K562 (cell line): ENCODE results near the gene CYP26A1. TPM values are rescaled to one million over a fixed set of nuclear protein-coding genes. Genes with fewer than 3 reads are reported as not detected.

ENCODE experiments used
- ATAC-seq: fragments of 200-7000 bp; cut with Tn5 transposase; 3 replicates; pipeline ENCODE4 v1.9.1; 2020; ENCODE audit warnings: moderate library complexity
- BruUV-seq: library from RNA; stranded (reverse); fragments of 400-500 nt; replicated peaks from 2 replicates; lab custom pipeline; 2021; lab: Mats Ljungman, UMichigan
- CTCF ChIA-PET: fragments of 300-600 bp; formaldehyde crosslinking; extraction: SDS; loops from one replicate; lab custom pipeline; 2021; ENCODE audit warnings: low intra/inter-chr PET ratio; lab: Yijun Ruan, JAX
- POLR2A ChIA-PET: fragments of 300-600, 350-650 bp; sonication (Branson Sonifier 250); formaldehyde crosslinking; extraction: SDS; loops from one replicate; lab custom pipeline; 2021; ENCODE audit warnings: antibody characterized with exemption, inconsistent platforms; lab: Yijun Ruan, JAX
- DNase-seq, 4 experiments: peaks; one replicate each; pipeline versions ENCODE4 v3.0.0 to v3.0.0-alpha.2; 2011 to 2018; ENCODE audit warnings: low spot score in 3 of 4, mixed read lengths in 3 of 4; ENCODE audit errors: extremely low read depth in 1 of 4
- FAIRE-seq: peaks from 2 replicates; lab custom pipeline; 2011; peaks lifted over from hg19 to GRCh38; lab: Jason Lieb, UNC
- H2AFZ ChIP-seq: 2 replicates; pipeline ENCODE4 v1.6.0; 2011; ENCODE audit warnings: low read depth, low read length, control low read depth, inconsistent platforms
- H3K27ac ChIP-seq: fragments of 200-600 bp; 3 replicates; pipeline ENCODE4 v1.8.0; 2011; ENCODE audit warnings: low read depth, mild to moderate bottlenecking, control low read depth, inconsistent platforms, low read length, moderate library complexity, mixed read lengths; ENCODE audit errors: extremely low read depth
- H3K27me3 ChIP-seq, 2 experiments: fragments of 300-600 bp in 1 of 2; 2 replicates in 1 of 2; 3 replicates in 1 of 2; pipeline versions ENCODE4 v1.6.0 to v1.8.0; 2011; ENCODE audit warnings: inconsistent platforms in 2 of 2, low read length in 2 of 2, mild to moderate bottlenecking in 1 of 2, mixed read lengths in 1 of 2, moderate library complexity in 1 of 2; ENCODE audit not compliant: control insufficient read depth in 2 of 2, insufficient read depth in 2 of 2
- H3K36me3 ChIP-seq: fragments of 300-600 bp; 3 replicates; pipeline ENCODE4 v1.8.0; 2011; ENCODE audit warnings: mild to moderate bottlenecking, low read length, inconsistent platforms; ENCODE audit not compliant: control insufficient read depth, insufficient read depth
- H3K4me1 ChIP-seq, 2 experiments: fragments of 200-600 bp in 1 of 2; replicated peaks in 1 of 2; 2 replicates in 1 of 2; 3 replicates in 1 of 2; pipeline versions ENCODE4 v1.5.1 to v1.8.0; 2011; ENCODE audit warnings: inconsistent platforms in 2 of 2, low read length in 2 of 2, mild to moderate bottlenecking in 1 of 2, mixed read lengths in 1 of 2, moderate library complexity in 1 of 2; ENCODE audit not compliant: control insufficient read depth in 2 of 2, insufficient read depth in 2 of 2
- H3K4me2 ChIP-seq: 2 replicates; pipeline ENCODE4 v1.6.1; 2011; ENCODE audit warnings: low read length, control low read depth, inconsistent platforms, mixed read lengths; ENCODE audit not compliant: insufficient read depth
- H3K4me3 ChIP-seq: fragments of 200-600 bp; sonication (generic), shearing (Covaris generic); 2 replicates; pipeline ENCODE4 v1.5.1; 2016; ENCODE audit warnings: control low read depth, inconsistent platforms
- H3K79me2 ChIP-seq: fragments of 200-600 bp; 3 replicates; pipeline ENCODE4 v1.8.0; 2011; ENCODE audit warnings: low read length, inconsistent platforms; ENCODE audit not compliant: control insufficient read depth, insufficient read depth
- H3K9ac ChIP-seq, 2 experiments: 2 replicates each; pipeline versions ENCODE4 v1.6.0 to v1.6.1; 2011; ENCODE audit warnings: low read depth in 2 of 2, low read length in 2 of 2, control low read depth in 1 of 2, inconsistent platforms in 1 of 2, mild to moderate bottlenecking in 1 of 2, mixed read lengths in 1 of 2; ENCODE audit not compliant: insufficient read depth in 1 of 2
- H3K9me1 ChIP-seq: one replicate; pipeline ENCODE4 v1.6.0; 2011; ENCODE audit warnings: inconsistent platforms, mild to moderate bottlenecking, low read length, moderate library complexity; ENCODE audit not compliant: control insufficient read depth, insufficient read depth
- H3K9me3 ChIP-seq: replicated peaks from 2 replicates; pipeline ENCODE4 v1.5.1; 2011; ENCODE audit warnings: low read depth, low read length, inconsistent platforms; ENCODE audit not compliant: control insufficient read depth, insufficient read depth
- H4K20me1 ChIP-seq: replicated peaks from 2 replicates; pipeline ENCODE4 v1.6.1; 2011; ENCODE audit warnings: low read length, inconsistent platforms, mixed read lengths; ENCODE audit not compliant: control insufficient read depth, insufficient read depth
- CBFB ChIP-seq: sonication (generic); formaldehyde crosslinking; IDR thresholded peaks from 2 replicates; pipeline ENCODE4 v1.4.0; 2020; ENCODE audit warnings: mild to moderate bottlenecking, missing genetic modification reagents
- HOXB6 ChIP-seq: fragments of 250-450 bp; sonication (Bioruptor Pico); IDR thresholded peaks from 2 replicates; pipeline ENCODE4 v1.5.1; 2022; ENCODE audit warnings: mild to moderate bottlenecking, borderline replicate concordance
- MEF2A ChIP-seq: IDR thresholded peaks from 2 replicates; pipeline ENCODE4 v1.6.1; 2011; ENCODE audit warnings: low read depth, mild to moderate bottlenecking, low read length, moderate library complexity; ENCODE audit not compliant: control insufficient read depth
- NCOR1 ChIP-seq: fragments of 450-650 bp; IDR thresholded peaks from 2 replicates; pipeline ENCODE4 v1.6.1; 2016; ENCODE audit warnings: mild to moderate bottlenecking, moderate library complexity
- POLR2G ChIP-seq: fragments of 200-400 bp; formaldehyde crosslinking; IDR thresholded peaks from 2 replicates; pipeline ENCODE4 v1.6.1; 2017; ENCODE audit warnings: low read depth, mild to moderate bottlenecking, antibody characterized with exemption, low read length, moderate library complexity
- PPARD ChIP-seq: fragments of 250-450 bp; sonication (Bioruptor Pico); IDR thresholded peaks from 2 replicates; pipeline ENCODE4 v1.8.0; 2022; ENCODE audit warnings: inconsistent platforms, mild to moderate bottlenecking, moderate library complexity
- PYGO2 ChIP-seq: fragments of 450-650 bp; IDR thresholded peaks from 2 replicates; pipeline ENCODE4 v1.6.1; 2016; ENCODE audit warnings: mild to moderate bottlenecking, missing genetic modification characterization, moderate library complexity, missing compliant biosample characterization
- RBM25 ChIP-seq: fragments of 200-400 bp; formaldehyde crosslinking; IDR thresholded peaks from 2 replicates; pipeline ENCODE4 v1.6.1; 2018; ENCODE audit warnings: low read length, low read depth, moderate library complexity; ENCODE audit not compliant: severe bottlenecking
- SPI1 ChIP-seq: IDR thresholded peaks from 2 replicates; pipeline ENCODE4 v1.6.1; 2011; ENCODE audit warnings: low read depth, low read length, control low read depth, borderline replicate concordance
- SRSF9 ChIP-seq: fragments of 200-400 bp; formaldehyde crosslinking; IDR thresholded peaks from 2 replicates; pipeline ENCODE4 v1.6.1; 2017; ENCODE audit warnings: low read depth, low read length, borderline replicate concordance
- USF1 ChIP-seq: sonication (generic); formaldehyde crosslinking; IDR thresholded peaks from 2 replicates; pipeline ENCODE4 v1.9.0; 2022; ENCODE audit warnings: mild to moderate bottlenecking, missing genetic modification reagents
- ZBTB33 ChIP-seq: sonication (generic); formaldehyde crosslinking; IDR thresholded peaks from 2 replicates; pipeline ENCODE4 v1.8.1; 2023; ENCODE audit warnings: mild to moderate bottlenecking, missing genetic modification reagents
- ZNF165 ChIP-seq: fragments of 250-450 bp; sonication (Bioruptor Pico); IDR thresholded peaks from 2 replicates; pipeline ENCODE4 v1.4.0; 2020; ENCODE audit warnings: borderline replicate concordance
- ZNF174 ChIP-seq: fragments of 250-450 bp; sonication (Bioruptor Pico); IDR thresholded peaks from 2 replicates; pipeline ENCODE4 v1.4.0; 2020; ENCODE audit warnings: mild to moderate bottlenecking
- ZNF224 ChIP-seq: sonication (generic); formaldehyde crosslinking; IDR thresholded peaks from 2 replicates; pipeline ENCODE4 v1.8.0; 2022; ENCODE audit warnings: mild to moderate bottlenecking, missing genetic modification reagents
- ZNF41 ChIP-seq: fragments of 250-450 bp; sonication (Bioruptor Pico); conservative IDR thresholded peaks from 2 replicates; pipeline ENCODE4 v1.4.0; 2020; ENCODE audit warnings: mild to moderate bottlenecking
- WGBS: fragments of 100-300 bp; shearing (Covaris generic); methylation state at CpG from one replicate; pipeline ENCODE4 v1.1.6; 2016; ENCODE audit warnings: low coverage, mixed read lengths; ENCODE audit not compliant: insufficient coverage; ENCODE audit errors: missing lambda C conversion rate; 5-methylcytosine and 5-hydroxymethylcytosine counted together
- in situ Hi-C: fragments of 300-500 bp; cut with MboI; formaldehyde crosslinking; loops from 4 replicates; pipeline ENCODE4 v1.15.0; 2018; ENCODE audit warnings: inconsistent platforms, mixed read lengths
- intact Hi-C: fragments of 100-400 bp; cut with micrococcal nuclease; formaldehyde crosslinking; loops from 2 replicates; pipeline ENCODE4 v1.14.2; 2022
- polyA plus RNA-seq, 8 experiments: library from polyadenylated mRNA; depleted of rRNA in 4 of 8; stranded (reverse) in 5 of 8; unstranded in 3 of 8; fragments of >200 nt; fragmentation: Nextera tagmentation in 2 of 8; fragmentation: Illumina TruSeq in 1 of 8; extraction: Ambion mirVana in 2 of 8; extraction: Trizol in 1 of 8; gene quantifications; 2 replicates each; pipeline versions ENCODE4 v1.2.1 to v1.2.3, GENCODE V29; 2011 to 2014; ENCODE audit warnings: inconsistent platforms in 1 of 8, missing spikeins in 1 of 8
- total RNA-seq, 7 experiments: library from RNA; depleted of rRNA in 6 of 7; stranded (reverse); fragments of >200 nt in 6 of 7; fragmentation: Illumina TruSeq in 2 of 7; extraction: Trizol in 2 of 7; gene quantifications; 2 replicates each; pipeline versions ENCODE4 v1.2.1 to v1.2.3, GENCODE V29; 2011 to 2021; ENCODE audit warnings: low replicate concordance in 1 of 7
- TF ChIP-seq, protein P1 (sequence below): fragments of 250-450 bp; sonication (Bioruptor Pico); IDR thresholded peaks from 2 replicates; pipeline ENCODE4 v1.4.0; 2020; ENCODE audit warnings: borderline replicate concordance

Gene CYP26A1
- total and polyA plus RNA-seq, 9 of the 15 experiments (the other 6 are each of a cell fraction or from before 2014, with no cell fraction given): 0.11 to 5.1 (median 1.6) TPM

- H3K9me1 ChIP-seq: peaks cover 1% of the 10 kb centered on the region
- no peak overlapping the region for H2AFZ ChIP-seq
- no peak overlapping the region for H3K27ac ChIP-seq
- H3K79me2 ChIP-seq: no peaks in the 10 kb centered on the region
- no peaks in the 10 kb centered on the region; a peak in 3 of 5 replicates for H3K4me1 ChIP-seq
- POLR2A ChIA-PET: no interaction called here
- in situ Hi-C loops: loop anchor here (10.0 kb wide), 1 partner anchor 269 kb away; no protein-coding TSS in a partner anchor
- FAIRE-seq (no peak), DNase-seq (no peak), ATAC-seq (no peak)
- no peak overlapping the region for H3K4me3 ChIP-seq
- intact Hi-C loops: no loop called here
- no peaks in the 10 kb centered on the region; the same call in 1 of the 2 replicates for H4K20me1 ChIP-seq
- H3K27me3 ChIP-seq: peaks cover 2 to 16% of the 10 kb centered on the region in 2 experiments; a peak in 4 of 5 replicates
- CTCF ChIA-PET: no interaction called here
- H3K9me3 ChIP-seq: no peaks in the 10 kb centered on the region
- no peak for TF ChIP-seq PPARD (CRISPR knock-in tag)
- no peak for TF ChIP-seq NCOR1
- no peak for TF ChIP-seq MEF2A
- no peak for TF ChIP-seq USF1 (CRISPR knock-in tag)
- no peak for TF ChIP-seq HOXB6
- TF ChIP-seq, protein P1, sequence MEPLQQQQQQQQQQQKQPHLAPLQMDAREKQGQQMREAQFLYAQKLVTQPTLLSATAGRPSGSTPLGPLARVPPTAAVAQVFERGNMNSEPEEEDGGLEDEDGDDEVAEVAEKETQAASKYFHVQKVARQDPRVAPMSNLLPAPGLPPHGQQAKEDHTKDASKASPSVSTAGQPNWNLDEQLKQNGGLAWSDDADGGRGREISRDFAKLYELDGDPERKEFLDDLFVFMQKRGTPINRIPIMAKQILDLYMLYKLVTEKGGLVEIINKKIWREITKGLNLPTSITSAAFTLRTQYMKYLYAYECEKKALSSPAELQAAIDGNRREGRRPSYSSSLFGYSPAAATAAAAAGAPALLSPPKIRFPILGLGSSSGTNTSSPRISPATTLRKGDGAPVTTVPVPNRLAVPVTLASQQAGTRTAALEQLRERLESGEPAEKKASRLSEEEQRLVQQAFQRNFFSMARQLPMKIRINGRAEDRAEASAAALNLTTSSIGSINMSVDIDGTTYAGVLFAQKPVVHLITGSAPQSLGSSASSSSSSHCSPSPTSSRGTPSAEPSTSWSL: no peak
- TF ChIP-seq CBFB: no peak
- no peak for TF ChIP-seq POLR2G
- TF ChIP-seq SRSF9: no peak
- TF ChIP-seq RBM25: no peak
- no peak for TF ChIP-seq ZNF165
- no peak for TF ChIP-seq ZBTB33 (CRISPR knock-in tag)
- no peak for TF ChIP-seq PYGO2 (tag)
- no peak for TF ChIP-seq SPI1
- no peak for TF ChIP-seq ZNF41 (CRISPR knock-in tag)
- no peak for TF ChIP-seq ZNF174 (CRISPR knock-in tag)
- no peak for TF ChIP-seq ZNF224 (CRISPR knock-in tag)
- 8% methylated on average over 4 of the region's 4 CpGs for WGBS
- no peak overlapping the region for H3K9ac ChIP-seq
- H3K36me3 ChIP-seq: no peaks in the 10 kb centered on the region
- H3K4me2 ChIP-seq: no peak overlapping the region
- BruUV-seq: no TSS peak
Measured at GRCh38 chr10:93085272-93085859, 11.7 kb downstream of the CYP26A1 start.
